ENCODE measurements around the gene PLSCR4. TPM values are rescaled to one million over a fixed set of nuclear protein-coding genes. Genes with fewer than 3 reads are reported as not detected.

Gene PLSCR4
- total RNA-seq, 2 experiments from 2014 or later: not detected

DNA sequence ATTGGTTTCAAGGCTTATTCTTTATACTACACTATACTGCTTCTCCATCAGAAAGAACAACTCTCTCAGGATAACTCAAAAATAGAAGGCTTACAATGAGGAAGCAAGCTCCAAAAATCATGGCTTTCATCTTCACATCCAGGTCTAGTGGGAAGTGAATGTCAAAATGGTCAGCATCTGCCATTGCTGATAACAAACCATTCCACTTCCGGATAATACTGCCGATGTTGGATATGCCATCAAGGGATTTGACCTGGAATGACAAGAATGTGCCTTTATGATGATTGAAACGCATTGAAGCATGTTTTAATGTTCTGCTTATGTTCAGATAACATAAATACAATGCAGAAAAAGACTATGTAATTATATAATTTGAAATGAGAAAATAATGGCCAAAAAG is 55.9 kb downstream of the PLSCR4 start:
- Histone ChIP-seq H3K4me3 (ENCODE audit: low read length) (no peak overlapping the region), H3K36me3 (ENCODE audit: insufficient read depth, low read length) (no peaks in the 10 kb centered on the region), H3K27me3 (ENCODE audit: control insufficient read depth in 1 of 2, insufficient read depth in 2 of 2, low read length in 2 of 2) (no peaks in the 10 kb centered on the region), H3K4me1 (ENCODE audit: insufficient read depth, low read length) (no peaks in the 10 kb centered on the region), H3K27ac (ENCODE audit: low read depth in 1 of 2, low read length in 2 of 2) (no peak overlapping the region), H3K9me3 (ENCODE audit: control insufficient read depth in 1 of 2, insufficient read depth in 1 of 2, low read length in 2 of 2) (no peaks in the 10 kb centered on the region)
- no peaks in the 10 kb centered on the region for H3K4me1 Mint-ChIP-seq (ENCODE audit: low read depth)
- intact Hi-C loops (cut with DNase I, micrococcal nuclease): no loop called here
- ChIA-PET POLR2A (no interaction called here), CTCF (no interaction called here)
- no peak overlapping the region for H3K27ac Mint-ChIP-seq
- H3K4me3 Mint-ChIP-seq: no peak overlapping the region
- H3K36me3 Mint-ChIP-seq (ENCODE audit: low read depth): no peaks in the 10 kb centered on the region
- H3K27me3 Mint-ChIP-seq: peaks cover 16% of the 10 kb centered on the region
- TF ChIP-seq CTCF (IDR thresholded peaks at IDR 0.05): no peak
- ATAC-seq (ENCODE audit: poor library complexity) (no peak), DNase-seq (no peak)
- H3K9me3 Mint-ChIP-seq: no peaks in the 10 kb centered on the region

- Mint-ChIP-seq H3K27me3 (peaks cover 20% of the 10 kb centered on the region), H3K36me3 (ENCODE audit: low read depth) (no peaks in the 10 kb centered on the region), H3K9me3 (no peaks in the 10 kb centered on the region), H3K4me3 (no peak overlapping the region), H3K27ac (no peak overlapping the region), H3K4me1 (ENCODE audit: low read depth) (no peaks in the 10 kb centered on the region)
- H3K36me3 ChIP-seq (ENCODE audit: insufficient read depth, low read length): no peaks in the 10 kb centered on the region
- no peak overlapping the region for H3K27ac ChIP-seq (ENCODE audit: low read depth in 1 of 2, low read length in 2 of 2)
- intact Hi-C loops (cut with DNase I, micrococcal nuclease): no loop called here
- no peak overlapping the region for H3K4me3 ChIP-seq (ENCODE audit: low read length)
- no peaks in the 10 kb centered on the region for H3K9me3 ChIP-seq (ENCODE audit: control insufficient read depth in 1 of 2, insufficient read depth in 1 of 2, low read length in 2 of 2)
- POLR2A ChIA-PET: no interaction called here
- ATAC-seq (ENCODE audit: poor library complexity): no peak
- DNase-seq: no peak
- no peaks in the 10 kb centered on the region for H3K27me3 ChIP-seq (ENCODE audit: control insufficient read depth in 1 of 2, insufficient read depth in 2 of 2, low read length in 2 of 2)
- H3K4me1 ChIP-seq (ENCODE audit: insufficient read depth, low read length): no peaks in the 10 kb centered on the region
- CTCF ChIA-PET: no interaction called here
- no peak for TF ChIP-seq CTCF (IDR thresholded peaks at IDR 0.05)
These were observed 59.9 kb downstream of the PLSCR4 start for GRCh38 chr3:146191051-146191450.

- no peaks in the 10 kb centered on the region for H3K4me1 Mint-ChIP-seq (ENCODE audit: low read depth)
- no peaks in the 10 kb centered on the region for H3K9me3 ChIP-seq (ENCODE audit: control insufficient read depth in 1 of 2, insufficient read depth in 1 of 2, low read length in 2 of 2)
- no peaks in the 10 kb centered on the region for H3K36me3 ChIP-seq (ENCODE audit: insufficient read depth, low read length)
- no peak overlapping the region for H3K4me3 Mint-ChIP-seq
- intact Hi-C loops (cut with DNase I, micrococcal nuclease): loop anchor here in 1 of 2 experiments (1.0 kb wide), 1 partner anchor 388 kb away; no protein-coding TSS in a partner anchor
- H3K27ac Mint-ChIP-seq: no peak overlapping the region
- H3K4me1 ChIP-seq (ENCODE audit: insufficient read depth, low read length): no peaks in the 10 kb centered on the region
- ATAC-seq (ENCODE audit: poor library complexity) (peak; percentile 43), DNase-seq (peak in 4 of 14 experiments; percentile 7 to 46 (median 34))
- H3K4me3 ChIP-seq (ENCODE audit: low read length): no peak overlapping the region
- H3K27me3 ChIP-seq (ENCODE audit: control insufficient read depth in 1 of 2, insufficient read depth in 2 of 2, low read length in 2 of 2): no peaks in the 10 kb centered on the region
- no peaks in the 10 kb centered on the region for H3K9me3 Mint-ChIP-seq
- POLR2A ChIA-PET: no interaction called here
- H3K27me3 Mint-ChIP-seq: peaks cover 24% of the 10 kb centered on the region
- H3K27ac ChIP-seq (ENCODE audit: low read depth in 1 of 2, low read length in 2 of 2): no peak overlapping the region
- CTCF ChIA-PET: interaction anchor here (1.0 to 2.3 kb wide), 4 partner anchors 11 to 389 kb away, joined by 3 to 6 read pairs (median 4); no protein-coding TSS in a partner anchor
- TF ChIP-seq CTCF (IDR thresholded peaks at IDR 0.05): peak; percentile 64
- H3K36me3 Mint-ChIP-seq (ENCODE audit: low read depth): no peaks in the 10 kb centered on the region
These were observed 61.3 kb downstream of the PLSCR4 start for GRCh38 chr3:146189519-146190173.

Data from CD4-positive, alpha-beta T cell (primary cell).